Activated T-cell treated with anti-CD3 and anti-CD28 coated beads, Interleukin-2, amount 50 U/mL, for 24 hours (primary cell): ENCODE results near the gene PRPSAP2.

Source experiments
- DNase-seq: peaks from one replicate; pipeline ENCODE4 v3.0.0-alpha.2; 2020
- H3K27ac Mint-ChIP-seq: 2 replicates; pipeline ENCODE4 v1.8.0; 2020; ENCODE audit warnings: mild to moderate bottlenecking, mixed read lengths
- H3K27me3 Mint-ChIP-seq: 2 replicates; pipeline ENCODE4 v1.8.0; 2020; ENCODE audit warnings: mixed read lengths
- H3K36me3 Mint-ChIP-seq: 2 replicates; pipeline ENCODE4 v1.8.0; 2020; ENCODE audit warnings: low read depth, mixed read lengths
- H3K4me1 Mint-ChIP-seq: 2 replicates; pipeline ENCODE4 v1.8.0; 2020; ENCODE audit warnings: low read depth, mixed read lengths
- H3K4me3 Mint-ChIP-seq: 2 replicates; pipeline ENCODE4 v1.8.0; 2020; ENCODE audit warnings: mild to moderate bottlenecking, moderate library complexity, mixed read lengths
- H3K9me3 Mint-ChIP-seq: 2 replicates; pipeline ENCODE4 v1.8.0; 2020; ENCODE audit warnings: mixed read lengths

The PRPSAP2 gene

DNA sequence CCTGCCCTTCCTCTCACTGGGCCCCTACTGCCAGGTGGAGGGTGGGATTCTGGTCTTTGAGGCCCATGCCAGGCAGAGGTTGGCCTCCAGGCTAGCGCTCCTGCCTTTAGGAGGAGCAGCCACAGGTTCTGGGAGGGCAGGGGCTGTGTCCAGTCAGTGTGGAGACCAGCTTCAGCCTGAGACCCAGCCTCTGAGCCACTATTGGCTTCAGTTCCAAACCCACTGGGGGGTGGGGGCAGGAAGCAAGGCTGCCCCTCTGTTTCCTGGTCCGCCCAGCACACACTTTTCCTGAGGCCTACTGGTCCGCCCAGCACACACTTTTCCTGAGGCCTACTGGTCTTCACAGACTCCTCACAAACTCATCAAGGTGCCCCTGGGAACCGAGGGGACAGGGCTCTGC, 110.4 kb downstream of the PRPSAP2 start:
- Mint-ChIP-seq H3K27me3 (no peaks in the 10 kb centered on the region), H3K4me3 (no peak overlapping the region), H3K9me3 (no peaks in the 10 kb centered on the region), H3K4me1 (peaks cover 14% of the 10 kb centered on the region), H3K27ac (peak overlapping the region; percentile 44), H3K36me3 (peaks cover 38% of the 10 kb centered on the region)
- DNase-seq, result no peak

DNA sequence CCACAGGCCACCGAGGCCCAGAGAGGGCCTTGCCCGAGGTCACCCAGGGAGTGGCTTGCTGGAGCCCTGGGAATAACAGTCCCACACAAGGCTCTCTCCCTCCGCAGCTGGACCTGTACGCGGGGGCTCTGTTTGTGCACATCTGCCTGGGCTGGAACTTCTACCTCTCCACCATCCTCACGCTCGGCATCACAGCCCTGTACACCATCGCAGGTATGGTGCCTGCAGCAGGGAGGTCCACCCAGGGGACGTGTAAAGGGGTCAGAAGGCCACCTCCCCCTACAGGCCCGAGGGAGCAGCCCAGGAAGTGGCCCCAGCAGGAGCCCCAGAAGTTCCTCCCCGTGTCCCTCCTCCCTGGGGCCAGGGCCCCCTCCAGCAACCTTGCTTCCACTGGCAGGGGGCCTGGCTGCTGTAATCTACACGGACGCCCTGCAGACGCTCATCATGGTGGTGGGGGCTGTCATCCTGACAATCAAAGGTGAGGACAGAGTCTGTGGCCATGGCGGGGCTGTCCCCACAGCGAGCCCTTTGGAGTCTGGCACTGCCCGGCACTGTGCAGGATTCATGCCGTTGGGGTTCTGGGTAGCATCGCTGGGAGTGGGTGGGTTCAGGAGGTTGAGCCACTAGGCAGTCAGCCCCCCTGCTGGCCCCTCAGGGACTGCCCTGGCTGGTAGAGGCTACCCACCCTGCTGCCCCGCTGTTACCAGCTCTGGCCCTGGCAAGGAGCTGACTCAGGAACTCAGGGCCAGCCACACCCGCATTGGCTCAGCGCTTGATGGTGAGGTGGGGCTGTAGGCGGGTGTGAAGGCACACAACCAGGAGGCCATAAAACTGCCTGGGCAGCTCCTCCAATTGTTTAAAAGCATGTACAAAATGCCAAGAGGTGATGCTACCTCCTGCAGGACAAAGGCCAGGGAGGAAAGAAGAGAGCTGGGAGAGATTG, 111.3 kb downstream of the PRPSAP2 start:
- H3K4me1 Mint-ChIP-seq, result peaks cover 16% of the 10 kb centered on the region
- H3K27ac Mint-ChIP-seq, result peak overlapping the region; percentile 60
- no peak overlapping the region for H3K4me3 Mint-ChIP-seq
- H3K9me3 Mint-ChIP-seq, result no peaks in the 10 kb centered on the region
- H3K36me3 Mint-ChIP-seq, result peaks cover 43% of the 10 kb centered on the region
- no peaks in the 10 kb centered on the region for H3K27me3 Mint-ChIP-seq
- DNase-seq, result no peak

DNA sequence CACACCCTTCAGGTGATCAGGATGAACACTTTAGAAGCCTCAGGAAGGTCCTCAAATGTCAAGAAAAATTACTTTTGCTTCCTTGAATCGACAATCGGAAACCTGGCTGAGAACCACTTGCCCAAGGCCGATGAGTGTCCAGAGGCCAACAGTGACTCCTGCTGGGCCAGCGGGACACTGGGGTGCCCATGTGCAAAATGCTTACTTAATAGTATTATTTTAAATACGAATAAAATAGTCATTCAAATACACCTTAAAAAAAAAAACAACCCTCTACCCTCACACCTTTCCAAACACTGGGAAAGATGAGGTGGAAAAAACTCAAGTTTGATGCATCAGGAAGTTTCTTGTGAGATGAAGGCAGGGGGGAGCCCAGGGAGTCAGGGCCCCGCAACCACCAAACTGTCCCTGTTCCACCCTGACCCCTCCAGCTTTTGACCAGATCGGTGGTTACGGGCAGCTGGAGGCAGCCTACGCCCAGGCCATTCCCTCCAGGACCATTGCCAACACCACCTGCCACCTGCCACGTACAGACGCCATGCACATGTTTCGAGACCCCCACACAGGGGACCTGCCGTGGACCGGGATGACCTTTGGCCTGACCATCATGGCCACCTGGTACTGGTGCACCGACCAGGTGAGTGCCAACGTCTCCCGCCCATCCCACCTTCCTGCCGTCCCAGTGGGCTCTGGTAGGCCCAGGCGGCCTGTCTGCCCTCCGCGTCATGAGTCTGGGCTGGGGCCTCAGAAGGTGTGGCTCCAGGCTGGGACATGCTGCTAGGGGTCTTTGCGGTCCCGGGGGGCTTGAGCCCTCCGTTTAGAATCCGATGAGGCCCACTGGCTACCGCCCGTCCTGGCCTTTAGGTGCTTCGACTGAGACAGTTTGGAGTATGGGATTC, 112.9 kb downstream of the PRPSAP2 start:
- peaks cover 27% of the 10 kb centered on the region for H3K4me1 Mint-ChIP-seq
- no peak overlapping the region for H3K27ac Mint-ChIP-seq

DNA sequence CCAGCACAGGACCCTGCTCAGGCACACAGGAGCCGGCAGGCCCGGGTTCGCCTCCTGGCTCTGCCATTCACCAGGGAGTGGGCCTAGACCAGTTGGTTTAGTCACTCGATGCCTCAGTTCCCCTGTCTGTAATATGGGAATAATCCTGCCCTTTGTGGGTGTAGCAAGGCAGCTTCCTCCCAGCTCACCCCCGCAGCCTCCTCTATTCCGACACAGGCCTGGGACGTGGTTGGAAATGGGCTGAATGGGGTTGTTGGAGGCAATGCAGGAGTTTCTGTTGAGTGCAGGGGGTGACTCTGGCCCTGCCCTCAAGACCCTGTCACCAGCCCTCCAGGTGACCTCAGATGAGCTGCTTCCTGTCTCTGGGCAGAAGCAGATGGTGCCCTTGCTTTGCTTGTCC, 113.9 kb downstream of the PRPSAP2 start:
- peaks cover 27% of the 10 kb centered on the region for H3K4me1 Mint-ChIP-seq
- DNase-seq, result no peak
- no peak overlapping the region for H3K4me3 Mint-ChIP-seq
- no peaks in the 10 kb centered on the region for H3K9me3 Mint-ChIP-seq
- H3K36me3 Mint-ChIP-seq, result peaks cover 63% of the 10 kb centered on the region
- H3K27ac Mint-ChIP-seq, result no peak overlapping the region
- H3K27me3 Mint-ChIP-seq, result no peaks in the 10 kb centered on the region

More for the DNA sequence above, 112.9 kb downstream of the PRPSAP2 start:
- no peak for DNase-seq
- H3K27me3 Mint-ChIP-seq, result no peaks in the 10 kb centered on the region
- no peaks in the 10 kb centered on the region for H3K9me3 Mint-ChIP-seq
- peaks cover 55% of the 10 kb centered on the region for H3K36me3 Mint-ChIP-seq
- no peak overlapping the region for H3K4me3 Mint-ChIP-seq

DNA sequence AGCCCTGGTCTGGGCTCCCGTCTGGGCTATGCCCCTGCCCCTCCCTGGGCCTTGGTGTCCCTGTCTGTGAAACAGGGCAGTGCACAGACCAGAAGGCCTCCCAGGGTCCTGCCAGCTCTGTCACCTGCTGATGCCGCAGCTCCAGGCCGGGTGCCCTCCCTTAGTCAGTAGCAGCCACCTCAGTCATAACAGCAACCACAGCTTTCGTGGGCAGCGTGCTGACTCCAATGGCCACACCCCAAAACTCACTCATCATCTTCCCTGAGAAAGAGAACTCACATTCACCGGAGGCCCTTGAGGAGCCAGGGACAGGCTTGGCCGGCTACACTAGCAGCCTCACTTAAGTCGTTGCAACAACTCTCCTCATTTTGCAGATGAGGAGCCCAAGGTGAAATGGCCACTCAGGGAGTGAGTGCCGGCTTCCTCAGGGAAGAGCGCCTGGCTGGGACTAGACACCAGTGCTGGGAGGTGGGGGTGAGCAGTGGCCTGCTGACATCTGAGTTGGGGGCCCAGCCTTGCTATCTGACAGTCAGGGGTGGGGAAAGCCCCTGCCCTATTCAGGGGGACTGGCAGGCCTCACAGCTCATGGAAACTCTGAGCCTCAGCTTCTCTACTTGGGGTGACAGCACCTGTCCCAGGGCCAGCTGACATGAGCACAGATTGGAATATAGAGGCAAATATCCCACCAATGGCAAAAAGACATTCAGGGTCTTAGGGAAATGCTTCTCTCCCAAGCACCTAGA, 116.6 kb downstream of the PRPSAP2 start:
- DNase-seq, result no peak
- Mint-ChIP-seq H3K4me3 (no peak overlapping the region), H3K4me1 (peaks cover 21% of the 10 kb centered on the region), H3K27me3 (no peaks in the 10 kb centered on the region), H3K9me3 (no peaks in the 10 kb centered on the region), H3K36me3 (peaks cover 87% of the 10 kb centered on the region), H3K27ac (peak overlapping the region; percentile 37)

DNA sequence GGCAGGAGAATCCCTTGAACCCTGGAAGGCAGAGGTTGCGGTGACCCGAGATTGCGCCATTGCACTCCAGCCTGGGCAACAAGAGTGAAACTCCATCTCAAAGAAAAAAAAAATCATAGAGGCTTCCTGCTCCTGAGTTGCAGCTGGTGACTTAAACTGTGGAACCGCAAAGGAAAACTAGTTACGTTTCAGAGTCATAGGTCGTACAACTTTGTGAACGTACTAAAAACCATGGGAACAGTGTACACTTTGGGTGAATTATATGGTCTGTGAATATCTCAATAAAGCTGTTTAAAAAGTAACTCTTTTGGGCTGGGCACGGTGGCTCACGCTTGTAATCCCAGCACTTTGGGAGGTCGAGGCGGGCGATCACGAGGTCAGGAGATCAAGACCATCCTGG, 117.7 kb downstream of the PRPSAP2 start:
- H3K4me1 Mint-ChIP-seq, result peaks cover 13% of the 10 kb centered on the region
- no peak overlapping the region for H3K4me3 Mint-ChIP-seq
- H3K27me3 Mint-ChIP-seq, result no peaks in the 10 kb centered on the region
- no peak overlapping the region for H3K27ac Mint-ChIP-seq
- no peaks in the 10 kb centered on the region for H3K9me3 Mint-ChIP-seq
- DNase-seq, result no peak
- H3K36me3 Mint-ChIP-seq, result peaks cover 87% of the 10 kb centered on the region

DNA sequence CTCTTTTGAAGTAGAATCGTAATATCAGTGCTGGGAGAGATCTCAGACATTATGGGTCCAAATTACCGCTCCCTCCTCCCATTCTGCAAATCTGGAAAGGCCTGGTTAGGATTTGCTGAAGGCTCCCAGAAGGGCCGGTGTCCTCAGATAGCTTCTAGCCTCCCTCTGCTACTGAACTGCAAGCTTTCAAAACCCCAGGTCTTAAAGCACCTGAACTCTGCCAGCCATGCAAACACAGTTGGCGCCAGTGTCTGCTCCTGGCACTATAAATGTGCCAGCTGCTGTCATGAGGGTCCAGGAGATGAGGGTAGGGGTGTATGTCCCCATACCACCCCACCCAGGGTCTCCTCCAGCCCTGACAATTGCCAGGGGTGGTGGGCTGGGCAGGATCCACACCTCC, 118.3 kb downstream of the PRPSAP2 start:
- H3K27me3 Mint-ChIP-seq, result no peaks in the 10 kb centered on the region
- no peaks in the 10 kb centered on the region for H3K9me3 Mint-ChIP-seq
- H3K27ac Mint-ChIP-seq, result no peak overlapping the region
- peaks cover 13% of the 10 kb centered on the region for H3K4me1 Mint-ChIP-seq
- H3K36me3 Mint-ChIP-seq, result peaks cover 85% of the 10 kb centered on the region
- no peak overlapping the region for H3K4me3 Mint-ChIP-seq
- DNase-seq, result no peak

DNA sequence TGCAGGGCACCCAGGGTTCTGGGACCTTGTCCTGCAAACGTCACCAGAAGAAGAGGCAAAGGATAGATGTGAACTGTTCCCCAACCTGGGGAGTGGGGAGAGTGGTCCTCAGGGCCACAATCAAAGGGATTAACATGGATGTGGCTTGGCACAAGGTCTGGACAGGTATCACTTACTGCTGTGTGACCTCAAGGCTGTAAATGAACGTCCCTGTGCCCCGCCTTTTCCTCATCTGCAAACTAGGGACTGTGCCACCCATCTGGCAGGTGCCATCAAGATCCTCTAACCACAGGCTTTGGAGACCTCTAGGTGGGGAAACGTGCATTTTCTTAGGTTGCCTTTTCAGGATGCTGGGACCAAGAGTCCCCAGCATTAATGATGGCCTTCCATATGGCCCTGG, 119.1 kb downstream of the PRPSAP2 start:
- Mint-ChIP-seq H3K4me3 (no peak overlapping the region), H3K27me3 (no peaks in the 10 kb centered on the region), H3K27ac (no peak overlapping the region), H3K36me3 (peaks cover 78% of the 10 kb centered on the region), H3K4me1 (peaks cover 13% of the 10 kb centered on the region), H3K9me3 (no peaks in the 10 kb centered on the region)
- DNase-seq, result no peak

DNA sequence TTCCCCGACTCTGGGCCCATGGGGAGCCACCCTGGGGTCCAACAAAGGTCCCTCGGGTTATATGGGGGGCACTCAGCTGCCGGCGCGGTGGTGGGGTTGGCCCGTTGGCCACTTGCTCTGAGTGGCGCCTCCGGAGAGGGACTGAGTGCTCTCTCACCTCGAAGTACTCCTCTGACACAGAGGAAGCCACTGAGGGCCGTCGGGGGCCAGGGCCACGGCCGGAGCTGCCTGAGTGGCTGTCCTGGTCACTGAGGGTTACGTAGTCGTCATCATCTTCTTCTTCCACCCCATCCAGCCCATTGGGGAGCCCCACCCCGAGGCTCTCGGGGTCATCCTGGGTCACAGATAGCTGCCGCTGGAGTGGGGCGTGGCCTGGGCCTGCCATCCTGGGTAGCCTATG, 119.7 kb downstream of the PRPSAP2 start:
- no peak overlapping the region for H3K27ac Mint-ChIP-seq
- H3K4me3 Mint-ChIP-seq, result no peak overlapping the region
- H3K4me1 Mint-ChIP-seq, result peaks cover 16% of the 10 kb centered on the region
- H3K27me3 Mint-ChIP-seq, result no peaks in the 10 kb centered on the region
- peaks cover 76% of the 10 kb centered on the region for H3K36me3 Mint-ChIP-seq
- no peaks in the 10 kb centered on the region for H3K9me3 Mint-ChIP-seq
- no peak for DNase-seq

DNA sequence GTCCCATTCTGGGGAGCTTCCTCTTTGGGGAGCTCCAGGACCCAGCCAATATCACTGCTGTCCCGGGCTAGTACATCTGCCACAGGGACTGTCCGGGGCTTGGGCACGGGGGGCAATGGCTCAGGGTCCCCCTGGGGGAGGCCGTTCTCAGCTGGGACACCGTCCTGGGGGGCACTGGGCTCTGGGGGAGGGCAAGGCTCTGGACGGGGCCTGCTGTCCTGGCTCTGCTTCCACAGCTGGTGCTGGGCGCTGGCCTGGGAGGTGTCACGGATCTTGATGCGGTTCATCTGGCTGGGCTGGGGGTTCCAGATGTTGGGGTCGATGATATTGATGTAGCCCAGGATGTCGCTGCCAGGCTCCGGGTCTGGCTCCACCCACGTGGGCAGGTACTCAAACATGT, 120.1 kb downstream of the PRPSAP2 start:
- H3K4me1 Mint-ChIP-seq, result peaks cover 16% of the 10 kb centered on the region
- H3K4me3 Mint-ChIP-seq, result no peak overlapping the region
- no peaks in the 10 kb centered on the region for H3K27me3 Mint-ChIP-seq
- H3K27ac Mint-ChIP-seq, result no peak overlapping the region
- peaks cover 73% of the 10 kb centered on the region for H3K36me3 Mint-ChIP-seq
- H3K9me3 Mint-ChIP-seq, result no peaks in the 10 kb centered on the region
- no peak for DNase-seq

DNA sequence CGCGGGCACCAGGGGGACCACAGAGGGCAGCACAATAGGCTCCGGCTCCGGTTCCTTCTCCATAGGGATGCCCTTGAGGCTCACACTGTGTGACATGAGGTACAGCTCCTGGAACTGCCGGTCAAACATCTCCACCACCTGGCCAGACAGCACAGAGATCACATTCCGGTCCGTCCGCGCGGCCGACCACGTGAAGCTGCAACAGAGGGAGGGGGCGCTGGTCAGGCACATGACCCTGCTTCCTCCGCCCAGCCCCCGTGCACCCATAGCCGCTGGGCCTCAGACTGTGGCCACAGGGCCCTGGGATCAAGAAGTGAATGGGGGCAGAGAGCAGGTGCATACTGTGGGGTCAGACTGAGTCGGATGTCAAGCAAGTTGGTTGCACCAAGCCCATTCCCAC, 120.7 kb downstream of the PRPSAP2 start:
- Mint-ChIP-seq H3K27ac (no peak overlapping the region), H3K4me3 (no peak overlapping the region), H3K4me1 (peaks cover 15% of the 10 kb centered on the region), H3K27me3 (no peaks in the 10 kb centered on the region), H3K36me3 (peaks cover 70% of the 10 kb centered on the region), H3K9me3 (no peaks in the 10 kb centered on the region)
- DNase-seq, result no peak
